Astrocyte (in vitro differentiated cells and primary cell): Measurements from ENCODE around the gene CR1L. TPM values are rescaled to one million over a fixed set of nuclear protein-coding genes. Genes with fewer than 3 reads are reported as not detected.

Source experiments
- DNase-seq: peaks from one replicate; pipeline ENCODE4 v3.0.0-alpha.2; 2010; ENCODE audit warnings: low read depth
- FAIRE-seq: peaks from 2 replicates; lab custom pipeline; 2011; peaks lifted over from hg19 to GRCh38; lab: Jason Lieb, UNC
- H2AFZ ChIP-seq: 2 replicates; pipeline ENCODE4 v1.6.0; 2012; ENCODE audit warnings: low read depth, low read length, inconsistent platforms
- H3K27ac ChIP-seq: 2 replicates; pipeline ENCODE4 v1.5.1; 2011; ENCODE audit warnings: low read depth, low read length, inconsistent platforms
- H3K27me3 ChIP-seq: 2 replicates; pipeline ENCODE4 v1.6.0; 2011; ENCODE audit warnings: low read length, inconsistent platforms; ENCODE audit not compliant: insufficient read depth
- H3K36me3 ChIP-seq: 2 replicates; pipeline ENCODE4 v1.5.1; 2011; ENCODE audit warnings: low read length, inconsistent platforms; ENCODE audit not compliant: insufficient read depth
- H3K4me1 ChIP-seq: 2 replicates; pipeline ENCODE4 v1.5.1; 2011; ENCODE audit warnings: low read length, inconsistent platforms; ENCODE audit not compliant: insufficient read depth
- H3K4me2 ChIP-seq: 2 replicates; pipeline ENCODE4 v1.6.0; 2012; ENCODE audit warnings: low read length, inconsistent platforms
- H3K4me3 ChIP-seq: 2 replicates; pipeline ENCODE4 v1.5.1; 2011; ENCODE audit warnings: low read depth, mild to moderate bottlenecking, low read length, inconsistent platforms; ENCODE audit not compliant: insufficient read depth
- H3K79me2 ChIP-seq: 2 replicates; pipeline ENCODE4 v1.6.0; 2012; ENCODE audit warnings: mild to moderate bottlenecking, low read length, inconsistent platforms; ENCODE audit not compliant: insufficient read depth
- H3K9ac ChIP-seq: 2 replicates; pipeline ENCODE4 v1.6.0; 2012; ENCODE audit warnings: mild to moderate bottlenecking, low read length, inconsistent platforms
- H3K9me3 ChIP-seq: 2 replicates; pipeline ENCODE4 v1.5.1; 2012; ENCODE audit warnings: low read depth, mild to moderate bottlenecking, low read length, inconsistent platforms; ENCODE audit not compliant: insufficient read depth
- H4K20me1 ChIP-seq: 2 replicates; pipeline ENCODE4 v1.6.0; 2012; ENCODE audit warnings: low read length, inconsistent platforms; ENCODE audit not compliant: insufficient read depth
- H3K27ac Mint-ChIP-seq: one replicate; pipeline ENCODE4 v1.8.0; 2021; ENCODE audit warnings: mild to moderate bottlenecking, mixed read lengths; ENCODE audit not compliant: unreplicated experiment
- H3K27me3 Mint-ChIP-seq: one replicate; pipeline ENCODE4 v1.8.0; 2021; ENCODE audit warnings: low read depth, mixed read lengths; ENCODE audit not compliant: unreplicated experiment
- H3K36me3 Mint-ChIP-seq: one replicate; pipeline ENCODE4 v1.8.0; 2021; ENCODE audit warnings: low read depth, mixed read lengths; ENCODE audit not compliant: unreplicated experiment
- H3K4me1 Mint-ChIP-seq: one replicate; pipeline ENCODE4 v1.8.0; 2021; ENCODE audit warnings: low read depth, mixed read lengths; ENCODE audit not compliant: unreplicated experiment
- H3K4me3 Mint-ChIP-seq: one replicate; pipeline ENCODE4 v1.8.0; 2021; ENCODE audit warnings: mild to moderate bottlenecking, moderate library complexity, mixed read lengths; ENCODE audit not compliant: unreplicated experiment
- H3K9me3 Mint-ChIP-seq: one replicate; pipeline ENCODE4 v1.8.0; 2021; ENCODE audit warnings: mild to moderate bottlenecking, mixed read lengths; ENCODE audit not compliant: unreplicated experiment
- CTCF ChIP-seq: IDR thresholded peaks from 2 replicates; pipeline ENCODE4 v1.5.1; 2011; ENCODE audit warnings: low read depth, mild to moderate bottlenecking, inconsistent platforms, low read length, moderate library complexity; ENCODE audit not compliant: insufficient read depth
- EZH2 ChIP-seq: IDR thresholded peaks from 2 replicates; pipeline ENCODE4 v1.6.1; 2012; ENCODE audit warnings: mild to moderate bottlenecking, low read length, inconsistent platforms; ENCODE audit not compliant: insufficient read depth
- total RNA-seq: library from RNA; stranded (reverse); gene quantifications from 2 replicates; pipeline ENCODE4 v1.2.1, GENCODE V29; 2021

The CR1L gene
- total RNA-seq, 1 donor from 2014 or later = not detected

GRCh38 chr1:207744000-207744534, 99.1 kb downstream of the CR1L start:
- no peak for TF ChIP-seq CTCF
- TF ChIP-seq EZH2 = no peak
- Histone ChIP-seq H3K4me2 (no peak overlapping the region), H3K4me3 (no peak overlapping the region), H3K27ac (no peak overlapping the region), H3K9me3 (no peaks in the 10 kb centered on the region), H2AFZ (no peak overlapping the region), H3K79me2 (no peaks in the 10 kb centered on the region), H3K27me3 (no peaks in the 10 kb centered on the region), H3K4me1 (no peaks in the 10 kb centered on the region), H3K9ac (no peak overlapping the region), H3K36me3 (no peaks in the 10 kb centered on the region), H4K20me1 (no peaks in the 10 kb centered on the region)
- Mint-ChIP-seq H3K4me3 (no peak overlapping the region), H3K27me3 (peaks cover 3% of the 10 kb centered on the region), H3K9me3 (no peaks in the 10 kb centered on the region), H3K36me3 (no peaks in the 10 kb centered on the region), H3K27ac (no peak overlapping the region), H3K4me1 (peaks cover 1% of the 10 kb centered on the region)
- FAIRE-seq (no peak), DNase-seq (no peak)

- TF ChIP-seq EZH2 (no peak), CTCF (no peak)
- FAIRE-seq (no peak), DNase-seq (peak; percentile 8)
- no peak overlapping the region for H3K4me3 ChIP-seq
- no peak overlapping the region for H3K27ac Mint-ChIP-seq
- H3K4me1 Mint-ChIP-seq = peaks cover 3% of the 10 kb centered on the region
- H4K20me1 ChIP-seq = no peaks in the 10 kb centered on the region
- no peak overlapping the region for H2AFZ ChIP-seq
- no peaks in the 10 kb centered on the region for H3K9me3 Mint-ChIP-seq
- H3K4me3 Mint-ChIP-seq = no peak overlapping the region
- no peak overlapping the region for H3K4me2 ChIP-seq
- H3K79me2 ChIP-seq = no peaks in the 10 kb centered on the region
- H3K36me3 ChIP-seq = no peaks in the 10 kb centered on the region
- H3K27ac ChIP-seq = no peak overlapping the region
- H3K9me3 ChIP-seq = no peaks in the 10 kb centered on the region
- H3K27me3 Mint-ChIP-seq = peaks cover 3% of the 10 kb centered on the region
- no peak overlapping the region for H3K9ac ChIP-seq
- no peaks in the 10 kb centered on the region for H3K36me3 Mint-ChIP-seq
- no peaks in the 10 kb centered on the region for H3K4me1 ChIP-seq
- no peaks in the 10 kb centered on the region for H3K27me3 ChIP-seq
Measured at GRCh38 chr1:207745285-207745684, 100.4 kb downstream of the CR1L start.

GRCh38 chr1:207745839-207746767, 101.2 kb downstream of the CR1L start:
- no peak for TF ChIP-seq CTCF
- no peak for TF ChIP-seq EZH2
- Histone ChIP-seq H3K9ac (no peak overlapping the region), H3K27me3 (no peaks in the 10 kb centered on the region), H3K4me3 (no peak overlapping the region), H3K9me3 (no peaks in the 10 kb centered on the region), H3K4me1 (no peaks in the 10 kb centered on the region), H3K36me3 (no peaks in the 10 kb centered on the region), H3K27ac (no peak overlapping the region), H2AFZ (no peak overlapping the region), H3K79me2 (no peaks in the 10 kb centered on the region), H3K4me2 (no peak overlapping the region), H4K20me1 (no peaks in the 10 kb centered on the region)
- Mint-ChIP-seq H3K4me3 (no peak overlapping the region), H3K9me3 (no peaks in the 10 kb centered on the region), H3K4me1 (peaks cover 4% of the 10 kb centered on the region), H3K27me3 (peaks cover 3% of the 10 kb centered on the region), H3K36me3 (no peaks in the 10 kb centered on the region), H3K27ac (no peak overlapping the region)
- FAIRE-seq (no peak), DNase-seq (no peak)
